HG03432 (cell line): ENCODE measurements around the gene FAM20A.
"Not testable (repeated sequence)": the region's sequence is repeated elsewhere in the genome, so short reads cannot be mapped to it uniquely, and the experiment has no call there.

ENCODE experiments used
- ATAC-seq: cut with Tn5 transposase; IDR thresholded peaks from one replicate; pipeline ENCODE4 v1.9.1; 2021; ENCODE audit warnings: mild to moderate bottlenecking, moderate library complexity; ENCODE audit not compliant: unreplicated experiment

Gene FAM20A

GRCh38 chr17:68592682-68593641 is 8.2 kb downstream of the FAM20A start:
- ATAC-seq, result no peak

GRCh38 chr17:68592009-68592408 is 9.2 kb downstream of the FAM20A start:
- ATAC-seq, result no peak

- ATAC-seq, result no peak
Observed at GRCh38 chr17:68591583-68591982, 9.6 kb downstream of the FAM20A start.

GRCh38 chr17:68589086-68589485 is 12.1 kb downstream of the FAM20A start:
- ATAC-seq, result no peak

- no peak for ATAC-seq
Observed at GRCh38 chr17:68588362-68588761, 12.8 kb downstream of the FAM20A start.

GRCh38 chr17:68587847-68588246 is 13.3 kb downstream of the FAM20A start:
- no peak for ATAC-seq

- ATAC-seq, result no peak
Observed at GRCh38 chr17:68587026-68587425, 14.1 kb downstream of the FAM20A start.

GRCh38 chr17:68585643-68586042 is 15.5 kb downstream of the FAM20A start:
- ATAC-seq, result no peak

GRCh38 chr17:68584581-68585303 is 16.4 kb downstream of the FAM20A start:
- ATAC-seq, result no peak

- not testable (repeated sequence) for ATAC-seq
Observed at GRCh38 chr17:68582867-68583266, 18.3 kb downstream of the FAM20A start.

GRCh38 chr17:68581863-68582645 is 19.1 kb downstream of the FAM20A start:
- no peak for ATAC-seq

- ATAC-seq, result no peak
Observed at GRCh38 chr17:68580236-68580770, 20.9 kb downstream of the FAM20A start.

- no peak for ATAC-seq
Observed at GRCh38 chr17:68579194-68579927, 21.8 kb downstream of the FAM20A start.

GRCh38 chr17:68578236-68578635 is 22.9 kb downstream of the FAM20A start:
- no peak for ATAC-seq

GRCh38 chr17:68577497-68577821 is 23.7 kb downstream of the FAM20A start:
- ATAC-seq, result no peak

GRCh38 chr17:68576811-68577496 is 24.2 kb downstream of the FAM20A start:
- ATAC-seq, result no peak

GRCh38 chr17:68576137-68576536 is 25.0 kb downstream of the FAM20A start:
- ATAC-seq, result no peak

GRCh38 chr17:68573338-68573737 is 27.8 kb downstream of the FAM20A start:
- ATAC-seq, result no peak

GRCh38 chr17:68572138-68572842 is 28.9 kb downstream of the FAM20A start:
- no peak for ATAC-seq
